Neural cell (in vitro differentiated cells): ENCODE data around the gene CLASP2. TPM values are rescaled to one million over a fixed set of nuclear protein-coding genes. Genes with fewer than 3 reads are reported as not detected.

Source experiments
- H2AFZ ChIP-seq: fragments of 200-600, 300-800 bp; sonication (generic), shearing (Covaris generic); 2 replicates; pipeline ENCODE4 v1.6.0; 2014; ENCODE audit warnings: low read depth, mild to moderate bottlenecking, antibody characterized with exemption, low read length, moderate library complexity
- H3F3A ChIP-seq: fragments of 200-600 bp; shearing (Covaris generic); 2 replicates; pipeline ENCODE4 v1.6.1; 2016; ENCODE audit warnings: mild to moderate bottlenecking, moderate library complexity, mixed read lengths, antibody characterized with exemption, low read length; ENCODE audit not compliant: insufficient read depth, poor library complexity, severe bottlenecking
- H3K27ac ChIP-seq: fragments of 200-600, 300-800 bp; sonication (generic), shearing (Covaris generic); 2 replicates; pipeline ENCODE4 v1.5.1; 2014; ENCODE audit warnings: mild to moderate bottlenecking, low read length, moderate library complexity
- H3K27me3 ChIP-seq: fragments of 300-800, 200-600 bp; sonication (generic), shearing (Covaris generic); 2 replicates; pipeline ENCODE4 v1.6.0; 2014; ENCODE audit warnings: mild to moderate bottlenecking, low read depth, low read length, moderate library complexity; ENCODE audit not compliant: insufficient read depth
- H3K36me3 ChIP-seq: fragments of 300-800, 200-600 bp; sonication (generic), shearing (Covaris generic); 2 replicates; pipeline ENCODE4 v1.5.1; 2014; ENCODE audit warnings: mild to moderate bottlenecking, antibody characterized with exemption, low read length, moderate library complexity; ENCODE audit not compliant: insufficient read depth
- H3K4me2 ChIP-seq: fragments of 300-800, 200-600 bp; sonication (generic), shearing (Covaris generic); 2 replicates; pipeline ENCODE4 v1.6.0; 2014; ENCODE audit warnings: mild to moderate bottlenecking, low read length
- H3K4me3 ChIP-seq: fragments of 300-800, 200-600 bp; sonication (generic), shearing (Covaris generic); 2 replicates; pipeline ENCODE4 v1.5.1; 2014; ENCODE audit warnings: mild to moderate bottlenecking, low read length, moderate library complexity
- H3K79me2 ChIP-seq: fragments of 200-600 bp; shearing (Covaris generic); replicated peaks from 2 replicates; pipeline ENCODE4 v1.6.0; 2014; ENCODE audit warnings: mild to moderate bottlenecking, low read length, moderate library complexity; ENCODE audit not compliant: insufficient read depth
- H3K9ac ChIP-seq: fragments of 300-800, 200-600 bp; sonication (generic), shearing (Covaris generic); 2 replicates; pipeline ENCODE4 v1.6.1; 2016; ENCODE audit warnings: mild to moderate bottlenecking, low read length, mixed read lengths
- H3K9me2 ChIP-seq: fragments of 200-600 bp; shearing (Covaris generic); 2 replicates; pipeline ENCODE4 v1.6.1; 2016; ENCODE audit warnings: mild to moderate bottlenecking, low read length, mixed read lengths; ENCODE audit not compliant: insufficient read depth
- H3K9me3 ChIP-seq: fragments of 200-600, 300-800 bp; sonication (generic), shearing (Covaris generic); 2 replicates; pipeline ENCODE4 v1.6.1; 2016; ENCODE audit warnings: mild to moderate bottlenecking, mixed run types, low read length, moderate library complexity, mixed read lengths
- H4K20me1 ChIP-seq: fragments of 200-600 bp; shearing (Covaris generic); 2 replicates; pipeline ENCODE4 v1.6.1; 2016; ENCODE audit warnings: mild to moderate bottlenecking, mixed run types; ENCODE audit not compliant: insufficient read depth
- CTCF ChIP-seq: fragments of 450-650 bp; IDR thresholded peaks from 2 replicates; pipeline ENCODE4 v1.5.1; 2014; ENCODE audit warnings: antibody characterized with exemption, mild to moderate bottlenecking, moderate library complexity; ENCODE audit not compliant: poor library complexity, severe bottlenecking
- EP300 ChIP-seq: fragments of 450-650 bp; conservative IDR thresholded peaks from 2 replicates; pipeline ENCODE4 v1.6.1; 2014; ENCODE audit warnings: antibody characterized with exemption, mild to moderate bottlenecking, moderate library complexity; ENCODE audit not compliant: poor library complexity, severe bottlenecking
- EZH2 ChIP-seq: fragments of 200-600, 300-800 bp; shearing (Covaris generic), sonication (generic); IDR thresholded peaks from 2 replicates; pipeline ENCODE4 v1.6.1; 2014; ENCODE audit warnings: antibody characterized with exemption, low read length, borderline replicate concordance, mild to moderate bottlenecking; ENCODE audit not compliant: insufficient read depth, poor library complexity, severe bottlenecking
- MXI1 ChIP-seq: fragments of 450-650 bp; conservative IDR thresholded peaks from 2 replicates; pipeline ENCODE4 v1.6.1; 2014; ENCODE audit warnings: antibody characterized with exemption, mild to moderate bottlenecking; ENCODE audit not compliant: poor library complexity, severe bottlenecking
- POLR2AphosphoS5 ChIP-seq: IDR thresholded peaks from 2 replicates; pipeline ENCODE4 v1.6.1; 2012
- RAD21 ChIP-seq: fragments of 450-650 bp; conservative IDR thresholded peaks from 2 replicates; pipeline ENCODE4 v1.6.1; 2014; ENCODE audit warnings: antibody characterized with exemption, mild to moderate bottlenecking, moderate library complexity
- REST ChIP-seq: IDR thresholded peaks from 2 replicates; pipeline ENCODE4 v1.6.1; 2012; ENCODE audit warnings: borderline replicate concordance
- SMC3 ChIP-seq: fragments of 450-650 bp; conservative IDR thresholded peaks from 2 replicates; pipeline ENCODE4 v1.6.1; 2014; ENCODE audit warnings: antibody characterized with exemption, mild to moderate bottlenecking, moderate library complexity; ENCODE audit not compliant: poor library complexity
- TAF1 ChIP-seq: IDR thresholded peaks from 2 replicates; pipeline ENCODE4 v1.6.1; 2012; ENCODE audit warnings: low read depth
- polyA plus RNA-seq: library from polyadenylated mRNA; depleted of rRNA; stranded (reverse); fragments of >200 nt; gene quantifications from 2 replicates; pipeline ENCODE4 v1.2.3, GENCODE V29; 2014

Gene CLASP2
- polyA plus RNA-seq, 1 donor from 2014 or later, result 938 TPM

- H3K4me3 ChIP-seq, result no peak overlapping the region
- no peaks in the 10 kb centered on the region for H4K20me1 ChIP-seq
- no peak overlapping the region for H3K9ac ChIP-seq
- no peak overlapping the region for H2AFZ ChIP-seq
- H3K36me3 ChIP-seq, result peaks cover 16% of the 10 kb centered on the region
- no peak for TF ChIP-seq MXI1
- no peak for TF ChIP-seq SMC3
- TF ChIP-seq EP300, result no peak
- TF ChIP-seq POLR2AphosphoS5, result no peak
- TF ChIP-seq TAF1, result no peak
- no peak for TF ChIP-seq EZH2
- TF ChIP-seq RAD21, result no peak
- TF ChIP-seq REST, result no peak
- no peak for TF ChIP-seq CTCF
- H3K9me2 ChIP-seq, result no peaks in the 10 kb centered on the region
- no peaks in the 10 kb centered on the region for H3K9me3 ChIP-seq
- no peaks in the 10 kb centered on the region for H3F3A ChIP-seq
- H3K27ac ChIP-seq, result no peak overlapping the region
- H3K27me3 ChIP-seq, result no peaks in the 10 kb centered on the region
- no peaks in the 10 kb centered on the region for H3K79me2 ChIP-seq
- no peak overlapping the region for H3K4me2 ChIP-seq
These were observed 138.2 kb downstream of the CLASP2 start for GRCh38 chr3:33579840-33580239.

- Histone ChIP-seq H3K79me2 (no peaks in the 10 kb centered on the region), H4K20me1 (no peaks in the 10 kb centered on the region), H3K4me2 (no peak overlapping the region), H2AFZ (no peak overlapping the region), H3K9me2 (no peaks in the 10 kb centered on the region), H3K9ac (no peak overlapping the region), H3F3A (no peaks in the 10 kb centered on the region), H3K27ac (no peak overlapping the region), H3K4me3 (no peak overlapping the region), H3K27me3 (no peaks in the 10 kb centered on the region), H3K9me3 (no peaks in the 10 kb centered on the region), H3K36me3 (peaks cover 16% of the 10 kb centered on the region)
- TF ChIP-seq CTCF, result no peak
- TF ChIP-seq MXI1, result no peak
- no peak for TF ChIP-seq POLR2AphosphoS5
- TF ChIP-seq EP300, result no peak
- no peak for TF ChIP-seq RAD21
- TF ChIP-seq SMC3, result no peak
- no peak for TF ChIP-seq TAF1
- TF ChIP-seq REST, result no peak
- no peak for TF ChIP-seq EZH2
These were observed 138.9 kb downstream of the CLASP2 start for GRCh38 chr3:33579178-33579510.
